NCI-H146 (cell line): ENCODE data around the gene MTMR2.
"Not testable (repeated sequence)": the region's sequence is repeated elsewhere in the genome, so short reads cannot be mapped to it uniquely, and the experiment has no call there.

Experiments used
- DNase-seq: peaks from one replicate; lab custom pipeline; 2025; lab: John Stamatoyannopoulos, UW

The MTMR2 gene

DNA sequence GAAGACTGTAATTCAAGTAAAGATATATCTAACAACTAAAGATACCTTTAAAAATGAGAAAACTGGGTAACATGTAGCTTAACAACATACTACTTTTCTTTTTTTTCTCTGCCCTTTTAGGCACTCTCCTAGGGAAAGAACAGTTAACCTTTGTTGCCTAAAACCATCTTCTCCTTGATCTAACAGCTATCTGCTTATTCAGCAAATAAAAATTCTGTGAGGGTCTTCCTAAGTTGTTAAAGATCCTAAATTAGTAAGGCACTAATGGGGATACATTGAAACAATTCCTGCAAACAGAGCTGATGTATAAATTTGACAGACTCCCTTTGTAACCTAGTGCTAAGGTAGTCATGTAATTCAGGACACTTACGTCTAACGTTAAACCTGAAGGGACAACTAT, 39.1 kb downstream of the MTMR2 start:
- DNase-seq = no peak

DNA sequence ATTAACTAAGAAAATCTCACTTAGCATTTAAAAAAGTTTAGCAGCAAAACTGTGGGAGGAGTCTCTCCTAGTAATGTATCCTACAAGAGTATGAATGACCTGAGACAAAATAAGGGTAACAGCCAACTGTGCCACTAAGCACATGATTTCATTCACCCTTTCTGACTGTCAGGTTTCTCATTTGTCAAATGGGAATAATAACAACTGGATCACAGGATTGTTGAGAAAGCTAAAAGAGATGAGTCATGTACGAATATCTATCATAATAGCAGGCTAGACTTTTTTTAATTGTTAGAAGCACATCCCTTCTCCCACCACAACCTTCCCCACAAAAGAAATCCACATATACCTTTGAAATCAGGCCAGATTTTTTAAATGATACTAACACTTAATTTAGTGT, 39.5 kb downstream of the MTMR2 start:
- no peak for DNase-seq

DNA sequence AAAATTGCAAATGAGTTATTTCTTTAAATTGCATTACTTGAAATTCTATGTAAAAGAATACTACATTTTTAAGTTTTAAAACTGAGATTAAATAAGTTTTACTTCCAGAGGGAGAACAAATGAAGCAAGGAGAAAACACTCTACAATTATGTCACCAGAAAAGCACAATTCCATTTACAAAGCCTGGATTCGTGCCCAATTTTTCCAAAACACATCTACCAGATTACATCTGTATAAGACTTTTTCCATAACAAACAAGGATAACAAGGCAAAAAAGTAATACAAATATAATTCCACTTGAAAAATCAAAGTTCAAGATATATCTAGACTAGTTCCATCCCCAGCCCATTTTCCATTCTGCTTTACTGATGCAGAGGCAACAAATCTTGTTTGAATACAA, 40.5 kb downstream of the MTMR2 start:
- DNase-seq = no peak

DNA sequence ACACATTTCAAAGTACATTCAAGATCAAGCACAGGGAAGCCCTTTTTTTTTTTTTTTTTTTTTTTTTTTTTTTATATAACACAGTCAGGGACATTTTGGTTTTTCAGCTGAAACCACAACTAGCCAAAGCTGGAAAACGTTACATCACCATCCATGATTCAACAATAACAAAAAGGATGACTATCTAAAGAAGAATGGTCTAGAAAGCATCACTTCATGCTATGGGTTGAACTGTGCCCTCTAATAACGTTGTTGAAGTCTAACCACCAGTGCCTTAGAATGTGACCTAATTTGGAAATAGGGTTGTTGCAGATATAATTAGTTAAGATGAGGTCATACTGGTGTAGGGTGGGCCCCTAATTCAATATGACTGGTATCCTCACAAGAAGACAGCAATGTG, 46.6 kb downstream of the MTMR2 start:
- DNase-seq = no peak

DNA sequence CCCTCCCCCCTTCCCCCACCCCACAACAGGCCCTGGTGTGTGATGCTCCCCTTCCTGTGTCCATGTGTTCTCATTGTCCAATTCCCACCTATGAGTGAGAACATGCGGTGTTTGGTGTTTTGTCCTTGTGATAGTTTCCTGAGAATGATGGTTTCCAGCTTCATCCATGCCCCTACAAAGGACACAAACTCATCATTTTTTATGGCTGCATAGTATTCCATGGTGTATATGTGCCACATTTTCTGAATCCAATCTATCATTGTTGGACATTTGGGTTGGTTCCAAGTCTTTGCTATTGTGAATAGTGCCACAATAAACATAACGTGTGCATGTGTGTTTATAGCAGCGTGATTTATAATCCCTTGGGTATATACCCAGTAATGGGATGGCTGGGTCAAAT, 53.0 kb downstream of the MTMR2 start:
- not testable (repeated sequence) for DNase-seq

DNA sequence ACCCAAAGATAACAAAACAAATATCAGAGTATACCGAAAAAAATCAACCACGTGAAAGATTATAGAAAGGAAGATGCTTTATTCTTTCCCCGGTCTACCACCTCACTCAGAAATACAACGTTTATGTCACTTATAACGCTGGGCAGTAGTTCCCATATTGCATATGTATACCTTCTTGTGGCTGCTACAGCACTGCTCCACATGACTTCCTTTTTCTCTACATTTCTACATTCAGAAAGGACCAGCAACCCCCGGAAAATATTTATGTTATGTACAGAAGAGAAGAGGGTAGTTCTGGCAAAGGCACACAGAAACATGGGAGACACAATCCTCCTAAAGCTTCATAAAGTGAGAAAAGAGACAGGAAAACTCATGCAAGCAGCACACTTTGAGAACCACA, 56.8 kb downstream of the MTMR2 start:
- no peak for DNase-seq

DNA sequence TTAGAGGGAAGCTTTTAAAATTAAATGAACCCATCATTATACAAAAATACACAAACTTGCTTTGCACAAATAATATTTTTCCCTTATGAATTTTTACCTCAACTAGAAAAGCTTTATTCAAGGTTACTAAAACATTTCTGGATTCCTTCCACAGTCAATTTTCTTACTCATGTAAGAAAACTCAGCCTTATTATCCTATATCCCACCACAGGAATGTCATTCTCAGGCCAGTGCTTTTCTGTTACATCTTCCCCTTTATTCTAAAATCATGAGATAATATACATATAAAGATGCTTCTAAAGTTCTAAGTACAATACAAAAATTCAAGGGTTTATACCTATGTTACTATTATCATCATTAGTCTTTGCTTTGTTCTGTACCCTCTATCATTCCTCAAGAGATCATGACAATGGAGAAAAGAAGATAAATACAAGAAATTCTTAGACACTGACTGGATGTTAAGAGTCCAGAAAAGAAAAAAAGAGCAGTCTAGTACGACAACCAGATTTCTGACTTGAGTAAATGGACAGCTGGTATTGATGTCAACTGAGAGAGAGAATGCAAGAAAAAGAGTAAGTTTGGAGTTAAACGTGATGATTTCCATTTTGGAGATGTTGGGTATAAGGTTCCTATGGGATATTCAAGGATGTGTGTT, 60.3 kb downstream of the MTMR2 start:
- no peak for DNase-seq

DNA sequence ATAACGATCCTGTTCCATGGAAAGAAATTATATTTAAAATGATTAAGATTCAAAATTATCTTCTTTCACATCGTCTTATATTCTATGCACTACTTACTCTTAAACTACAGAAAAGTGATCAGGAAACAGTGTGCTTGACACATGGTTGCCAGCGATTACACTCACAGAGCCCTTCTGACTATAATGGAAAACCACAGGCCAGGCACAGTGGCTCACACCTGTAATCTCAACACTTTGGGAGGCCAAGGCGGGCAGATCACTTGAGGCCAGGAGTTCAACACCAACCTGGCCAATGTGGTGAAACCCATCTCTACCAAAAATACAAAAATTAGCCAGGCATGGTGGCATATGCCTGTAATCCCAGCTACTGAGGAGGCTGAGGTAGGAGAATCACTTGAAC, 63.9 kb downstream of the MTMR2 start:
- not testable (repeated sequence) for DNase-seq

DNA sequence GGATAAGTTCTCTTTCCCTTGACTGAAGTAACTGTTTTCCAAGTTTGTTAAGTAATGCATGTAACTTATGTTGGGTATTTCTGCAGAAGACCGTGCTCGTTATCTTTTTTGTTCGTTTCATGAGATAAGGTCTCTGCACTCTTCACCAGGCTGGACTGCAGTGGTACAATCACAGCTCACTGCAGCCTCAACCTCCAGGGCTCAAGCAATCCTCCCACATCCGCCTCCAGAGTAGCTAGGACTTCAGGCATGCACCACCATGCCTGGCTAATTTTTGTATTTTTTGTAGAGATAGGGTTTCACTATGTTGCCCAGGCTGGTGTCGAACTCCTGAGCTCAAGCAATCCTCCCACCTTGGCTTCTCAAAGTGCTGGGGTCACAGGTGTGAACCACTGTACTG, 69.5 kb downstream of the MTMR2 start:
- not testable (repeated sequence) for DNase-seq

DNA sequence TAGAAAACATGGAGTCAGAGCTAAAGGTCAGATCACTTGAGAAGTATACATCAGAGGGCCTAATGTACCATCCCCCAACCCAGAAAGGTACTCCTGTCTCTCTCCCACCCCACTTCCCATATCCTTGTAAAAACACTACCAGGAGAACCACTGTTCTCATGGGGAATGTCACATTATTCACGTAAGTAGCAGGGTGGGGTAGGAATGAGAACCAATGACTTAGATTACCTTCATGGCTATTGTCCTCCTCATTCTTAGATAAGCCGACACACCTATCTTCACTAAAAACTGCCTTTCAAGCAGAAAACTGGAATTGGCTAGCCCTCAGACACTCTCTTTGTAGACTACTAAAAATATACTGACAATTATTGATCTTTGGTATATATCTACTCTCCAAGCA, 70.0 kb downstream of the MTMR2 start:
- no peak for DNase-seq

DNA sequence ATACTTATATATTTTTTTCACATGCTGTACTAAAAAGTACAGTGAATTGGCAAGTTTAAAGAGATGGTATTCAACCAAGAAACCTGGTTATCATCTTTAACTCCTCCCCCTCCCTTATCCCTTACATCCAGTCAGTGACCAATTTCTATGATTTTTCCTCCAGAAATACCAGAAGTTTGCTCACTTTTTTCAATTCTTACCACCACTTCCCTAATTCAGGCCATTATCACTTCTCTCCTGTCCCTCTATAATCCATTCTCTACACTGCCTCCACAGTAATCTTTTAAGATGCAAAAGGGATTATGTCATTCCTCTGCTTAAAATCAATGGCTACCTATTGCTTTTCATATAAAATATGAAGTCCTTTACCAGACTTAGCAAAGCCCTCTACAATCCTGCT, 70.8 kb downstream of the MTMR2 start:
- DNase-seq = no peak

DNA sequence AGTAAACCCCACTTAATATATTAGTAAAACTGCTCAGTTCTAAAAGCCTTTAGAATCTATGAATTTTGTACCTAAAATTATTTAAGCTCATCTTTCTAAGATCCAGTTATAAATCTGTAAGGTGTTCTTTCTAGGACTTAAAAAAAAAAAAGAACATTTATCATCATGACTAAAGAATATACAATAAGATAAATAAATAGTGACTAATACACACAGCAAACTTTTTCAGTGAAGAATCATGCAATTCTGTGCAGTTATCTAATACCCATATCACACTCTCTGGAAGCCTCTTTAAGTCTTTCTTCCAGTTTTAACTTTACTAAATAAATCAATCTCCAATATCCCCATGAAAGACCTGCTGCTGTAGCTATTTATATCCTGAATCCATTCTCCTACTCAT, 73.8 kb downstream of the MTMR2 start:
- no peak for DNase-seq

DNA sequence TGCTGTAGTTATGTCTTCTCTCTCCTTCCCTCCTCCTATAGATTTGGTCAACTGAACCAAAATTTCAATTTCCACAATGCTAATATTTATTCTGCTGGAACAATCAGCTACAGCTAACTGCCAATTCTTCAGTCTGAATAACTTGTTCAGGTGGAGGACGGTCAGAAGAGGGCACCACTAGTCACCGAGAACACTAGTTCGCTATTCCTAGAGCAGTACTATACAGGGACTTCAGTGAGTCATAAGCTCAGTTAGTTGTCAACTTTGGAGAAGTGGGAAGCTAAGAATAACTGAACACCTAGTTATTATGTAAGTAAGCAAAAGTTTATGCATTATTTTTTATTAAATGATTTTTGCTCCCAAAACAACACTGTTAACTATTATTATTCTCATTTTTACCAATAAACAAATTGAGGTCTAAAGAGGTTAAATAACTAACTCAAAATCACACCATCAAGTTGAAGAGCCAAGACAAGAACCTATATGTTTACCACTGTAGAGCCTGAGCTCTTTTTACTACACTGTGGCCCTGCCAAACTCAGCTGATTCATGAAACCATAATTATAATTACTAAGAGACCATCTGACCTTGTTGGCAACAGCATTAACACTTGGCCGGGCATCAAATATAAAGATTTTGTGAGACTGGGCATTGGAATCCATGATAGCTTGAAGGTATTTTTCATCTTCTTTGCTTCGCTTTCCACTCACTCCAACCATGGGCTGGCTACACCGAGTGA, 74.7 kb downstream of the MTMR2 start:
- DNase-seq = peak; percentile 13

DNA sequence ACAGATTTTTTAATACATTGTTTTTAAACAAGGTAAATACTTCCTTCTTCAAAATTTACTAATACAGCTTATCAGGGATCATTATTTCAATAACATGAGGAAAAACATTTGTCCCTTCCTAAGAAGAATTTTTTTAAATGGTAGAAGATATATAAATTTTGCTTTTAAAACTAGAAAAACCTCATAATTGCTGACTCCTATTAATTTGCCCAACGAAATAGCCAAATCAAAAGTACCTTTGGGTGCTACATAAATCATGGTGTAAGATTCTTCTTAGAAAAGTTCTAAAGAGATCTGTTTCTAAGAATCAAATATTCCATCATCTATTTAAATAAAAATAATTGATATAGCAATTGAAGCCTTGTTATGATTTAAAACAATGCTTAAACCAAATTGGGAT, 78.7 kb downstream of the MTMR2 start:
- DNase-seq = no peak

DNA sequence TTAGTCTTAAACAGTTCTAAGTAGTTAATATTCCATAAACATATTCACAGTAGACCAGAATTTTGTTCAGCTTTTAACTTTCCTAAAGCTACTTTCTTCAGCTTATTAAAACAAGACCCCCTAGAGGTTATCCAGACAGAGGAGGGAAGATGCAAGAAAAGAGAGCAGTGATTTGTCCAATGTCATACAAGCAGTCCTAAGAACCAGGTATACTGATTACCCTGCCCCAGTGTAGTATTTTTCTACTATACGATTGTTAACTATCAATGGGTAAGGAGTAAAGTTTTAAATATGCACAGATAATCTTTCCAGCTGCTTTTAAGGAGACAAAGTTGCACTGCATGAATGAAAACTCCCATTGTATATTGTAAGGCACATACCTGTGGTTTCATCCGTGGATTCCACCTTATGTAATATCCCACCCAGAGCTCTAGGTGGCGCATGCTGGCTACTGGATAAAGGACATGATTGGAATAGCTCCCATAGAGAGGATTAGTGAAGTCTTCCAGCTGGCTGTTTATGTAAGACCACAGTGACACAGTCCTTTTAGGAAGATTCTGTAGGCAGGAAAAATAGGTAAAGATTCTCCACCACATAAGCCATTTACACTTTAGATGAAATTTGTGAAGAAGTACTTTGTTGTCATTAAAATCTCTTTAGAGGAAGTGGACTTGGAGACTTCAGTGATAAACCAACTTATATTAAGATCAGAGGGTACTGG, 88.0 kb downstream of the MTMR2 start:
- DNase-seq = peak; percentile 69

DNA sequence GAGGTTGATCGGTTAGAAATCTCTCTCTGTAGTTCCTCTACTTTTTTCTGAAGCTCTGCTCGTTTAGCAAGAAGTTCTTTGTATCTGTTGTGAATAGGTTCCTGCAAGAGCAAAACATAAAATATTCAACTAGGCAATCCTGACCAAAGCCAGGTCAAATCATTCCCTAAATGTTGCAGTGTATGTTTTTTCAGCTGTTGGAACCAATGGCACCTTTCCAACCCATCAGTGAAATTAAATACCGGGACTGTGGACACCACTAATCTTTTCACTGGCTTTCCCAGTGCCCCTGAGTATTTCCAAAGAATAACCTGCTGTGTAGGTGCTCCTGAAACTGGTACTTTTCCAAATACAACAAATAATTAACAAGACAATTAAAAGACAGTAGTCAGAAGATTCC, 88.6 kb downstream of the MTMR2 start:
- DNase-seq = peak; percentile 18

DNA sequence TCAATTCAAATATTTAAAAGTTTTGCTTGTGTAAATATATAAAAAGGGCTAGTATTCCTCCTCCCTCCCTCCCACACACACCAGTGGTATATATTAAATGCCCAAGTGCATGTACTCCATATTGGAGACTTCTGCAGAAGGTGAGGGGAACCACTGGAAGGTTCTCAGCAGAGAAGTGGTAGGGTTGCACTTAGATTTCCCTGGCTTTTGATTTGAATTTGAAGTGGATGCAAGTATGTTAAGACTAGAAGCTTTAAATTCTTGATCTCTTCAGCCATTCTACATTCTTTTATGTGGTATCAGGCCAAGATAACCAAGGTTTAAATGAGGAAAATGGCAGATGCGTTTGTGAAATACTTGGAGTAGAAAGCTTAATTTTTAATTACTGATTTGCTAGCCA, 90.5 kb downstream of the MTMR2 start:
- no peak for DNase-seq

DNA sequence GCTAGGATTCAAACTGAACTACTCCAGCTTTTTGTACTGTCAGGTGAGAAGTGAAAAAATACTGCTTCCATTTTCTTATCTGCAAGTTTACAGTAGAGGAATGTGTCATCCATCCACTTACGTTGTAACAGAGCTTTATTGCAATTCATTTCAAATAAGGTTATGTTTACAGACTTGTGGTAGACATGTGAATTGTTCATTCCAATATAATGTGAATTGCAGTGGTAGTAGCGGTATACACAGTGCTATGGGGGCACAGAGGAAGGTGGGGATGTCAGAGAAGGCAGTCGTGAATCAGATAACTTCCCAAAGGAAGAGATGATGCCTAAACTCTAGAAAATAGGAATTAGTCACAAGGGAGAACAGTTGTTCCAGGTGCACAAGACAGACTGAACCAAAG, 91.1 kb downstream of the MTMR2 start:
- DNase-seq = no peak

DNA sequence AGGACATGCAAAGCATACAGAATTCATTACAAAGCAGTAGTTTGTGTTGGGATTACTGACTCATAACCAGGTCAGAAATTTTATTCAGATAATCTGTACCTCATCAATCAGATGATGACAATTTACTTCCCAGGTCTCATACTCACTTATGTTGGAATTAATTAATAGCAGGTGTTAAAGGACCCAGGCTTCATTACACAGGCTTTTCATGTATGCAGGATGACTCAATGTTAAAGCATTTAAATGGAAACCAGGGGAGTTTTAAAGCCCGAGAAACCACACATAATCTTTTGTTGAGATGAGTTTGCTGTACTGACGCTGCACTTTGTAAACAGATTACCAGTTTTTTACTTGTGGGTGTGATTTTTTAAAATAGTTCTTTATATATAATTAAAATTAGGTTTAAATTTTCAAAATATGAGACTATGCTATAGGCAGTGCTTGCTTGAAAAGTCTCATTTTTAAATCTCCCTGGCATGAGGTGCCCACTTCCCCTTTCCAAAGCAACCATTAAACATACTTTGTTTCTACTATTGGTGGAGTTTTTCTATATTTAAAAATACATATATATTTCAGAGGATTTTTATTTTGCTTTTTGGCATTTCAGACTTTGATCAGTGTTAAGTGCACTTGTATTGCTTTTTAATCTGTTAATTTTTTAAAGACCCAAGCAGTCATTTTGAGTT, 92.6 kb downstream of the MTMR2 start:
- no peak for DNase-seq

DNA sequence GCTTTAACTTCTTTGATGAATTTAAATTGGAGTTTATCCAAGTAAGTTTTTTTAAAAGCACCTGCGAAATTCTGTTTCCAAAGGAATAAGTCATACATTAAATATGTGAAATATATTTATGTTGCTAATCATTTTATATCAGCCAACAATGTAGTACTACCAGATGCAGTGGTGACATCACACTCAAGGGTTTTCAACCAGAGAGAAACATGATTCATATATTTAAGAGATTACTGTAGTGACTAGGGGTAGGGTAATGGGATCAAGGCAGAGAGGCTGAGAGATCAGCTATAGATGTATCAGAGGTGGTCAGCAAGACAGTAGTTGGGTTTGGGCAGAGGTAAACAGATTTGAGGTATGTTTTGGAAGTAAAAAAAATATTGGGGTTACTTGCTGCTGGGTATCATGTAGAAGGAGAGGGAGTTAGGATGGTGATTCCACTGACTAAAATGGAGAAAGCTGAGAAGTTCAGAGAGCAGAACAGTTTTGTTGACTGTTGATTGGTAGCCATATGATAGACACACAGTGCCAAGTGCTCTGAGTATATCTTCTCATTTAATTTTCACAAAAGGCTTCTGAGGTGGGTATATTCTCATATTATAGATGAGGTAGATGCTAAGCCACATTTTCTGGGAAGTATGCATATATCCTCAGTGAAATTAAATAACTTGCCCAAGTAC, 94.2 kb downstream of the MTMR2 start:
- no peak for DNase-seq

DNA sequence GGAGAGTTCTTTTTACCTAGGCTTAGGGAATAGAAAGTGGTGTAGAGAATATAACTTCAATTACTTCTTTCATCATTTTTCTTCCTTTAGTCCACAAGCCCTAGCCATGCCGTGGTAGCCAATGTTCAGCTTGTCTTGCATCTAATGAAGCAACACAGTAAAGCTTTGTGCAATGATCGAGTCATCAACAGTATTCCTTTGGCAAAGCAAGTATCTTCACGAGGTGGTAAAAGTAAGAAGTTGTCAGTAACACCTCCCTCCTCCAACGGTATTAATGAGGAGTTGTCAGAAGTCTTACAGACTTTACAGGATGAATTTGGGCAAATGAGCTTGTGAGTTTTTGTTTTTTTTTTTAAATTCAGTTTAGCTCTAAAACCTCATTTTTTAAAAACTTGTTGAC, 96.2 kb downstream of the MTMR2 start:
- DNase-seq = no peak

DNA sequence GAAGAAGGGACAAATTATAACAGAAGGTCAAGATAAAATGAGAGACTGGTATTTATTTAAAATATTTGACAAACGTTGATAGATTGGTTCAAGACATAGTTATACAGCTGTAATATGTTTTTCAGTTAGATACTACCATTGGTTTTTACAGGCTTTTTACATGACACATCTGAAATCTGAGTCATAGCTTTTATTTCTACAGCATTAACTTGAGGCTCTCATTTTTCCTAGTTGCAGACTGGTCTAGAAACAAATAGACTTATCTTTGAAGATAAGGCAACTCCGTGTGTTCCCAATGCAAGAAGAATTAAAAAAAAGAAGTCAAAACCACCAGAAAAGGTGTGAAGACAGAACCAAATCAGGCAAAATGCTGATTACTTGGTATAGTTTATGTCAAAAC, 102.3 kb downstream of the MTMR2 start:
- no peak for DNase-seq
